Neutrophil (primary cell): Measurements from ENCODE around the gene SATB1.
"Not testable (repeated sequence)": the region's sequence is repeated elsewhere in the genome, so short reads cannot be mapped to it uniquely, and the experiment has no call there.

Experiments
- H3K27ac ChIP-seq: fragments of 200-600 bp; sonication (generic); 2 replicates; pipeline ENCODE4 v1.5.1; 2016; ENCODE audit warnings: mild to moderate bottlenecking, moderate library complexity
- H3K27me3 ChIP-seq: fragments of 200-600 bp; sonication (generic); 2 replicates; pipeline ENCODE4 v1.6.0; 2016; ENCODE audit warnings: mild to moderate bottlenecking
- H3K36me3 ChIP-seq: fragments of 200-600 bp; sonication (generic); 2 replicates; pipeline ENCODE4 v1.5.1; 2017
- H3K4me1 ChIP-seq, 2 experiments: fragments of 200-600 bp in 1 of 2; sonication (generic) in 1 of 2; 1 replicate in 1 of 2; 2 replicates in 1 of 2; pipeline versions ENCODE4 v1.5.1 to v1.6.1; 2013 to 2016; ENCODE audit warnings: low read depth in 1 of 2, low read length in 1 of 2, mild to moderate bottlenecking in 1 of 2, moderate library complexity in 1 of 2; ENCODE audit not compliant: control insufficient read depth in 1 of 2, insufficient read depth in 1 of 2
- H3K4me3 ChIP-seq, 2 experiments: fragments of 200-600 bp in 1 of 2; sonication (generic) in 1 of 2; 1 replicate in 1 of 2; 2 replicates in 1 of 2; pipeline ENCODE4 v1.5.1; 2013 to 2016; ENCODE audit warnings: low read depth in 1 of 2, low read length in 1 of 2, mild to moderate bottlenecking in 1 of 2, moderate library complexity in 1 of 2
- H3K9me3 ChIP-seq: fragments of 200-600 bp; sonication (generic); 2 replicates; pipeline ENCODE4 v1.5.1; 2016
- CTCF ChIP-seq: fragments of 200-600 bp; sonication (generic); IDR thresholded peaks from 2 replicates; pipeline ENCODE4 v1.5.1; 2016; ENCODE audit warnings: antibody characterized with exemption

Gene SATB1

GRCh38 chr3:18424729-18425640, at the start of gene SATB1:
Gene SATB1, minus strand, starts transcription at chr3:18425339. Its CDS starts 4,372 bp downstream, at chr3:18420967.
- Histone ChIP-seq H3K27me3 (no peaks in the 10 kb centered on the region), H3K4me1 (peaks cover 22 to 29% of the 10 kb centered on the region in 2 experiments), H3K9me3 (no peaks in the 10 kb centered on the region), H3K4me3 (peak within 1 kb of the TSS; percentile 79 to 86), H3K27ac (peak within 1 kb of the TSS; percentile 87), H3K36me3 (peaks cover 10% of the 10 kb centered on the region)
- TF ChIP-seq CTCF: no peak

GRCh38 chr3:18474202-18474601, 49.1 kb upstream of the SATB1 start:
- Histone ChIP-seq H3K36me3 (no peaks in the 10 kb centered on the region), H3K4me3 (no peak overlapping the region), H3K27me3 (no peaks in the 10 kb centered on the region), H3K27ac (no peak overlapping the region), H3K9me3 (no peaks in the 10 kb centered on the region), H3K4me1 (no peaks in the 10 kb centered on the region)
- no peak for TF ChIP-seq CTCF

- no peaks in the 10 kb centered on the region for H3K36me3 ChIP-seq
- H3K4me1 ChIP-seq: no peaks in the 10 kb centered on the region
- H3K9me3 ChIP-seq: no peaks in the 10 kb centered on the region
- no peaks in the 10 kb centered on the region for H3K27me3 ChIP-seq
- TF ChIP-seq CTCF: no peak
- H3K27ac ChIP-seq: no peak overlapping the region
- no peak overlapping the region for H3K4me3 ChIP-seq
Observed at GRCh38 chr3:18469775-18470174, 44.6 kb upstream of the SATB1 start.

- H3K27ac ChIP-seq: no peak overlapping the region
- H3K9me3 ChIP-seq: no peaks in the 10 kb centered on the region
- no peaks in the 10 kb centered on the region for H3K27me3 ChIP-seq
- H3K36me3 ChIP-seq: no peaks in the 10 kb centered on the region
- no peaks in the 10 kb centered on the region for H3K4me1 ChIP-seq
- TF ChIP-seq CTCF: no peak
- H3K4me3 ChIP-seq: no peak overlapping the region
Observed at GRCh38 chr3:18466136-18466535, 41.0 kb upstream of the SATB1 start.

- no peak for TF ChIP-seq CTCF
Observed at GRCh38 chr3:18454766-18455165, 29.6 kb upstream of the SATB1 start.

GRCh38 chr3:18449618-18450017, 24.5 kb upstream of the SATB1 start:
- not testable (repeated sequence) for H3K4me3 ChIP-seq, H3K27ac ChIP-seq, H3K9me3 ChIP-seq, H3K36me3 ChIP-seq
- H3K4me1 ChIP-seq: peaks cover 8 to 10% of the 10 kb centered on the region in 2 experiments
- peaks cover 16% of the 10 kb centered on the region for H3K27me3 ChIP-seq

More at GRCh38 chr3:18454766-18455165, 29.6 kb upstream of the SATB1 start:
- H3K36me3 ChIP-seq: no peaks in the 10 kb centered on the region
- H3K27ac ChIP-seq: no peak overlapping the region
- no peaks in the 10 kb centered on the region for H3K4me1 ChIP-seq
- H3K4me3 ChIP-seq: no peak overlapping the region
- peaks cover under 1% of the 10 kb centered on the region for H3K9me3 ChIP-seq
- no peaks in the 10 kb centered on the region for H3K27me3 ChIP-seq
